ENCODE measurements around the gene RHOJ.

Gene RHOJ

DNA sequence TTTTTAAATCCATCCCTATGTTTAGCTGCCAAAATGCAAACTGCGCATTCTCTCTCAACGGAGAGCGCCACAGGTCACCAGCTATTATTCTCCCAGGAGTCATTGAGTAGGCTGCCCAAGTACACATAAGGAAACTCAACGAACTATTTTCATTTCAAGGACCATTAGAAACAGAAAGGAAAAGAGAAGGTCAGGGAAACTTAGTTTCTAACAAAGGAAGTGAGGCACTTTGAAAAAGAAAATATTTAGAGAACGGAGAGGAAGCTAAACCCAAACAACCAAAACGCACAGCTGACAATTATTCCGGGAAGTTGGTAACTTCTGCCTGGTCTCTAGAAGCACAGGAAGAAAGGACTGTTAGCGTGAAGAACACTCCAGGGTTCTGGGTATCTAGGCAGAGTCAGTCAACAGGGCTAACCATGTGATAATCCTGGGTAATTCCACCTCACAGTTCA lies 91.0 kb downstream of the RHOJ start:
- TF ChIP-seq, protein P1, sequence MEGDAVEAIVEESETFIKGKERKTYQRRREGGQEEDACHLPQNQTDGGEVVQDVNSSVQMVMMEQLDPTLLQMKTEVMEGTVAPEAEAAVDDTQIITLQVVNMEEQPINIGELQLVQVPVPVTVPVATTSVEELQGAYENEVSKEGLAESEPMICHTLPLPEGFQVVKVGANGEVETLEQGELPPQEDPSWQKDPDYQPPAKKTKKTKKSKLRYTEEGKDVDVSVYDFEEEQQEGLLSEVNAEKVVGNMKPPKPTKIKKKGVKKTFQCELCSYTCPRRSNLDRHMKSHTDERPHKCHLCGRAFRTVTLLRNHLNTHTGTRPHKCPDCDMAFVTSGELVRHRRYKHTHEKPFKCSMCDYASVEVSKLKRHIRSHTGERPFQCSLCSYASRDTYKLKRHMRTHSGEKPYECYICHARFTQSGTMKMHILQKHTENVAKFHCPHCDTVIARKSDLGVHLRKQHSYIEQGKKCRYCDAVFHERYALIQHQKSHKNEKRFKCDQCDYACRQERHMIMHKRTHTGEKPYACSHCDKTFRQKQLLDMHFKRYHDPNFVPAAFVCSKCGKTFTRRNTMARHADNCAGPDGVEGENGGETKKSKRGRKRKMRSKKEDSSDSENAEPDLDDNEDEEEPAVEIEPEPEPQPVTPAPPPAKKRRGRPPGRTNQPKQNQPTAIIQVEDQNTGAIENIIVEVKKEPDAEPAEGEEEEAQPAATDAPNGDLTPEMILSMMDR (IDR thresholded peaks at IDR 0.05) = no peak

DNA sequence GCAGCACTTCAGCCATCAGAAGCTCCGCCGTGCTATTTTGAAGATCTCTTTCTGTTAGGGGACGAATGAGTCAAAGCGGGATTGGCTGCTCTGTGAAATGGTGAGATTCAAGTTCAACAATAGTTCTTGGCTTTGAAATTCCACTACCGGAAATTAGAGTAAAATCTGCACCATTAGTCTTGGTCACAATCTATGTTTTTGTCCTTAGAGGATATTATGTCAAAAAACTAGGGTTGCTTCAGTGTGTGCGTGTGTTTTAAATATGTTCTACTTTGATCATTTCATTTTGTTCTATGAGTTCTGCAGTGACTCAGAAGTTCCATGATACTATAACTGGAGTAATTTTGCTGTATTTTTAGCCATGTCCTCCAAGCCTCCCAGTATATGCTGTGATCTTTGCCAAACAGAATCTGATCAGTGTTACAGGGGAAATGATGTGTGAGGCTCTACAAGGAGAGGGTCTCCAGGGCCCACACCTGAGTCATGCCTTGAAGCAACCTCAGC lies 91.9 kb downstream of the RHOJ start:
- TF ChIP-seq, protein P1 (IDR thresholded peaks at IDR 0.05) = no peak

DNA sequence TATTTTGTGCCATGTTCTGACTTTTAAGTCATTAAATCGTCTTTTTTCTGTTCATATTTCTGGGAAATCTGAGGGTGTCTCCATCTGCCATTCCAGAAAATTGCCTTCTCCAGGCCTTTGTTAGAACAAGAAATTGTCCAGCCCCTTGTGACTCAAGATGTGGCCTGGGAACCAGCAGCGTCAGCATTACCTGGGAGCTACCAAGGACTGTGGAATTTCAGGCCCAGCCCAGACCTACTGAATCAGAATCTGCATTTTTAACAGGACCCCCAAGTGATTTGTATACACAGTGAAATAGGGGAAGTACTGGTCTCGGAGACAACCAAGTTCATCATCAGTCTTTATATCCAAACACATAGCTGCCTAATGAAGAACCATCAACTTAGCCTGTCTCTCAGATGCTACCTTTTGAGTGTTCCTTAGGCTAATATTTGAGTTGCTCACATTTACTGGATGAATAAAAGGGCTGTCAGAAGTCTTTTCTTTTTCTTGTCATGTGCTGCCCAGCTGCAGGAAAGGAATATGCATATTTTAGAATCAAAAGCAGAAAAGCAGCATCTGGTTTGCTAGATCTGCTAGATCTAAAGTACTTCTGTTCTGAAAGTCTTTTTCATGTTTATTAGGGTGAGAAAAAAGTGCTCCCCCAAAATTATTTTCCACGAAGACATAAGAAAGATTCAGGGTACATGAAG lies 93.3 kb downstream of the RHOJ start:
- TF ChIP-seq, protein P1 (IDR thresholded peaks at IDR 0.05) = no peak

DNA sequence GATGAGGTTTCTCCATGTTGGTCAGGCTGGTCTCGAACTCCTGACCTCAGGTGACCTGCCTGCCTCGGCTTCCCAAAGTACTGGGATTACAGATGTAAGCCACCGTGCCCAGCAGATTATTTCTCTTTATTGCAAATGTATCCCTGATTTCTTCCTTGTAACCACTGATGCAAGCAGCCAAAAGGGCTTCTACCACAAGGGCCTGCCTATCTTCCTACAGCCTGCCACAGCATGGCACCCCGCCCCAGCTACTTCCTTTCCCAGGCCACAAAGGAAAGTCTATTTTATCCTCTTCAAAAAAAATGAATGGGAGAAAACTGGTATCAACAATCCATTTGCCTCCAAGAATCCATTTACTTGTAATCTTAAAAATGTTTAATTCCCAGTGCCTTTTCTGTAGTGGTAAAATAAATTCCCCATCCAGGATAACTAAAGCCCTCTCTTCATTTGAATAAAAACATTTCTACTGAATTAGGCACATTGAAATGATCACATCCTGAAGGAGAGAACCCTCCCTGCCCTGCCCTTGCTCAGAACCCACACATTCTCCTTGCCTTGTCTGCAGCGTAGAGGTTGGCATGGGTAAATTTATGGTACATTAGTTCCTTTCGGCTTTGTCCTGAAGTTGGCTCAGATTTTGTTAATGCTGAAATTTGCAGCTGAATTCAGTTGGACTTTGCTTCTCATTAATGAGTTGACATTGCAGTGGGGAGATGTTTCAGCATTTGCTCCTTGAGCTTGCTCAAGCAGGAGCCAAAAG lies 95.3 kb downstream of the RHOJ start:
- TF ChIP-seq, protein P1 (IDR thresholded peaks at IDR 0.05) = no peak

DNA sequence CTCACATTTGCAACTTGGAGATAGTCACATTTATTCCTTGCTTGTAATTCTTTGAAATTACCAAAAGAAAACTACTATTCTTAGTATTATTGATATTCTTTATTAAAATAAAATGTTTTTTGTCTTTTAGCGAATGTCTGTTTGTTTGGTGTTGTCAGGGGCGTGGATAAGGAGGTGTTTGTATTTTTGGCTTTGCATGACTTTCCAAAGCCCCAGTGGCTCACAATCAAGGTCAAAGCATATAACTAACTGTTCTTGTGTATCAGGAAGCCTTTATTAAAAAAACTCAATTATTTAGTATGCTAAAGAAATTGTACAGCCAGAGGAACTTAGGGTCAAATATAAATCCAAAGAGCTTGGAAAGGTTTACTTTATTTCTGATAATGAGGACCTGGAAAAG lies 96.6 kb downstream of the RHOJ start:
- TF ChIP-seq, protein P1 (IDR thresholded peaks at IDR 0.05) = no peak

DNA sequence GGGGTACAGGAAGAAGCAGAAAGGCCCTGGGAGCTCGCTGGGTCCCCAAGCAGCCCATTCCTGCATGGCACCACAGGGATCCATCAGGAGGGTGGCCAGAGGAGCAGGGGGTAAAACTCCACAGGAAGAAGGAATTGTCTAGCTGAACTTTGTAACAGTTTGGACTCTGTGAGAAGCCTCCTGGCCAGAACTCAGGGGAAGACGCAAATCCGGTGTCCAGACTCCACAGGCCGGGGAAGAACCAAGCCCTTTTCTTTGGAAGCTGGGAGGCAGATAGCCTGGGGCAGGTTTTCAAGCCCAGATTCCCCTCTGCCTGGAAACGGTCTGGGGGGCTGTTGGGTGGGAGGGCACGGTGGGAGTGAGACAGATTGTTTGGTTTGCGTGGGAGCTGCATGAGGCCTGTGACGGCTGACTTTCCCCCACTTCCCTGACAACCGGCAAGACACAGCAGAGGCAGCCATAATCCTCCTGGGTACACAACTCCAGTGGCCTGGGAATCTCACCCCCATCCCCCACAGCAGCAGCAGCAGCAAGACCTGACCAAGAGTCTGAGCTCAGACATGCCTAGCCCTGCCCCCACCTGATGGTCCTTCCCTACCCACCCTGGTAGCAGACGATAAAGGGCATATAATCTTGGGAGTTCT lies 97.8 kb downstream of the RHOJ start:
- TF ChIP-seq, protein P1 (IDR thresholded peaks at IDR 0.05) = no peak

DNA sequence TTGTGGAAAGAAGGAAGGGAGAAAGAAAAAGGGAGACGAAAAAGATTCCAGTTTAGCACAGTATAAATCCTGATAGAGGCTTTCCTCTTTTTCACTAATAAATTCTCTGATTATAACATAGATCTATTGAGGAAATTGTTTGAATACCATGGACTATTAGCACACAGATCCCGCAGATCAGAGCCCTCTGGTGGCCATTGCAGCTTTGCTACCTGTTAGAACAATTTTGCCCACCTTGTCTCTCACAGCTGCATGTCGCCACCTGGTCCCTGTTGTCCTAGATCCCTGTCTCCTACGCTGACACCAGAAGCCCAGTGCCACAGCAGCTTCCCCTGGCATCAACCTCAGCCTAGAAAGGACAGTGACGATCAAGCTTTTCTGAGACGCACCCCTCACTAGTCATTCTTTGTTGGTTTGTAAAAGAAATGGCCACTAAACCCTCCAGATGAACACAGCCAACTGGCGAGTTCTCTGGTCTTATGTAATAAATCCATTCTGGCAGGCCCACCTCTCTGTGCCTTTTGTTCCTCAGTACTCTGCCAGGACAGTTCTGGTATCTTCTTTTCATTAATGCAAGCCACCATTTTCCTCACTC lies 104.6 kb downstream of the RHOJ start:
- TF ChIP-seq, protein P1 (IDR thresholded peaks at IDR 0.05) = peak; percentile 76
